H9 (cell line): ENCODE results near the gene C19orf85. TPM values are rescaled to one million over a fixed set of nuclear protein-coding genes. Genes with fewer than 3 reads are reported as not detected.

Experiments used
- DNase-seq: peaks from one replicate; pipeline ENCODE4 v3.0.0-alpha.2; 2017
- H2AFZ ChIP-seq: one replicate; pipeline ENCODE4 v1.6.1; 2013; ENCODE audit warnings: mild to moderate bottlenecking, low read length, control low read depth, moderate library complexity
- H2AK5ac ChIP-seq: 2 replicates; pipeline ENCODE4 v1.6.1; 2013; ENCODE audit warnings: low read length, control low read depth, mixed read lengths; ENCODE audit not compliant: insufficient read length
- H2BK120ac ChIP-seq: one replicate; pipeline ENCODE4 v1.6.1; 2013; ENCODE audit warnings: low read depth, mild to moderate bottlenecking, low read length, control low read depth, inconsistent platforms; ENCODE audit not compliant: poor library complexity, severe bottlenecking
- H2BK12ac ChIP-seq: 2 replicates; pipeline ENCODE4 v1.6.1; 2013; ENCODE audit warnings: low read length, control low read depth, mixed read lengths, low read depth; ENCODE audit not compliant: insufficient read length
- H2BK15ac ChIP-seq: 2 replicates; pipeline ENCODE4 v1.6.1; 2013; ENCODE audit warnings: low read depth, low read length, control low read depth
- H2BK20ac ChIP-seq: one replicate; pipeline ENCODE4 v1.6.1; 2013; ENCODE audit warnings: low read depth, mild to moderate bottlenecking, low read length, control low read depth, inconsistent platforms; ENCODE audit not compliant: poor library complexity, severe bottlenecking
- H2BK5ac ChIP-seq: 2 replicates; pipeline ENCODE4 v1.6.1; 2013; ENCODE audit warnings: low read length, control low read depth, mixed read lengths; ENCODE audit not compliant: insufficient read length
- H3K14ac ChIP-seq: 2 replicates; pipeline ENCODE4 v1.6.1; 2013; ENCODE audit warnings: low read length, control low read depth; ENCODE audit not compliant: insufficient read depth
- H3K18ac ChIP-seq: 2 replicates; pipeline ENCODE4 v1.6.1; 2013; ENCODE audit warnings: low read depth, mild to moderate bottlenecking, mixed read lengths, low read length, control low read depth; ENCODE audit not compliant: insufficient read length
- H3K23ac ChIP-seq: 2 replicates; pipeline ENCODE4 v1.6.1; 2013; ENCODE audit warnings: low read length, control low read depth, mixed read lengths, low read depth; ENCODE audit not compliant: insufficient read length
- H3K23me2 ChIP-seq: 2 replicates; pipeline ENCODE4 v1.6.1; 2013; ENCODE audit warnings: low read depth, mild to moderate bottlenecking, mixed read lengths, low read length, control low read depth; ENCODE audit not compliant: insufficient read length, poor library complexity, severe bottlenecking
- H3K27ac ChIP-seq: 2 replicates; pipeline ENCODE4 v1.5.1; 2013; ENCODE audit warnings: low read length, control low read depth, mixed read lengths, low read depth; ENCODE audit not compliant: insufficient read length
- H3K27me3 ChIP-seq: 2 replicates; pipeline ENCODE4 v1.6.1; 2013; ENCODE audit warnings: low read length, control low read depth, inconsistent platforms; ENCODE audit not compliant: insufficient read depth
- H3K4ac ChIP-seq: 2 replicates; pipeline ENCODE4 v1.6.1; 2013; ENCODE audit warnings: low read depth, mild to moderate bottlenecking, control low read depth, inconsistent platforms, low read length, moderate library complexity
- H3K4me1 ChIP-seq: 2 replicates; pipeline ENCODE4 v1.6.1; 2013; ENCODE audit warnings: low read length, control low read depth, inconsistent platforms; ENCODE audit not compliant: insufficient read depth
- H3K4me2 ChIP-seq: 2 replicates; pipeline ENCODE4 v1.6.1; 2013; ENCODE audit warnings: low read length, control low read depth, mixed read lengths; ENCODE audit not compliant: insufficient read length, insufficient read depth
- H3K56ac ChIP-seq: 2 replicates; pipeline ENCODE4 v1.6.1; 2013; ENCODE audit warnings: low read depth, mild to moderate bottlenecking, mixed read lengths, low read length, control low read depth; ENCODE audit not compliant: insufficient read length
- H3K79me1 ChIP-seq: 2 replicates; pipeline ENCODE4 v1.6.1; 2013; ENCODE audit warnings: low read depth, mild to moderate bottlenecking, moderate library complexity, low read length, control low read depth, inconsistent platforms; ENCODE audit not compliant: insufficient read depth, poor library complexity, severe bottlenecking
- H3K79me2 ChIP-seq: 2 replicates; pipeline ENCODE4 v1.6.1; 2013; ENCODE audit warnings: low read length, control low read depth, inconsistent platforms; ENCODE audit not compliant: insufficient read depth
- H3K9ac ChIP-seq: 2 replicates; pipeline ENCODE4 v1.6.1; 2013; ENCODE audit warnings: low read length, control low read depth, mixed read lengths; ENCODE audit not compliant: insufficient read length; ENCODE audit errors: extremely low read depth
- H3K9me3 ChIP-seq: one replicate; pipeline ENCODE4 v1.6.1; 2013; ENCODE audit warnings: low read depth, low read length, inconsistent platforms; ENCODE audit not compliant: control insufficient read depth
- H3T11ph ChIP-seq: one replicate; pipeline ENCODE4 v1.6.1; 2013; ENCODE audit warnings: mild to moderate bottlenecking, low read length, control low read depth, inconsistent platforms
- H4K20me1 ChIP-seq: one replicate; pipeline ENCODE4 v1.6.1; 2013; ENCODE audit not compliant: control insufficient read depth, insufficient read length, insufficient read depth
- H4K5ac ChIP-seq: 2 replicates; pipeline ENCODE4 v1.6.1; 2013; ENCODE audit warnings: low read depth, mild to moderate bottlenecking, mixed read lengths, low read length, control low read depth; ENCODE audit not compliant: insufficient read length
- H4K8ac ChIP-seq: replicated peaks from 2 replicates; pipeline ENCODE4 v1.6.1; 2013; ENCODE audit warnings: low read length, control low read depth, mixed read lengths, low read depth; ENCODE audit not compliant: insufficient read length
- H4K91ac ChIP-seq: 2 replicates; pipeline ENCODE4 v1.6.1; 2013; ENCODE audit warnings: low read depth, mild to moderate bottlenecking, moderate library complexity, mixed read lengths, low read length, control low read depth; ENCODE audit not compliant: insufficient read length
- H3K27ac Mint-ChIP-seq, 3 experiments: 2 replicates in 2 of 3; 3 replicates in 1 of 3; pipeline ENCODE4 v1.8.0; 2020 to 2021; ENCODE audit warnings: mixed read lengths in 3 of 3, mild to moderate bottlenecking in 1 of 3, moderate library complexity in 1 of 3
- H3K27me3 Mint-ChIP-seq: 2 replicates; pipeline ENCODE4 v1.8.0; 2021; ENCODE audit warnings: low read depth, mild to moderate bottlenecking, moderate library complexity, mixed read lengths
- H3K36me3 Mint-ChIP-seq, 3 experiments: 2 replicates in 2 of 3; 3 replicates in 1 of 3; pipeline ENCODE4 v1.8.0; 2020 to 2021; ENCODE audit warnings: low read depth in 3 of 3, mixed read lengths in 3 of 3; ENCODE audit not compliant: insufficient read depth in 1 of 3
- H3K4me1 Mint-ChIP-seq, 2 experiments: 2 replicates each; pipeline ENCODE4 v1.8.0; 2020; ENCODE audit warnings: mixed read lengths in 2 of 2
- H3K4me3 Mint-ChIP-seq, 2 experiments: 2 replicates in 1 of 2; 3 replicates in 1 of 2; pipeline ENCODE4 v1.8.0; 2020 to 2021; ENCODE audit warnings: mild to moderate bottlenecking in 2 of 2, mixed read lengths in 2 of 2, moderate library complexity in 1 of 2
- H3K9me3 Mint-ChIP-seq, 2 experiments: 2 replicates in 1 of 2; 3 replicates in 1 of 2; pipeline ENCODE4 v1.8.0; 2020; ENCODE audit warnings: mild to moderate bottlenecking in 2 of 2, mixed read lengths in 2 of 2, moderate library complexity in 1 of 2
- CTCF ChIP-seq: fragments of 200-600 bp; sonication (generic); conservative IDR thresholded peaks from 3 replicates; pipeline ENCODE4 v1.8.0; 2021; ENCODE audit warnings: antibody characterized with exemption, mild to moderate bottlenecking
- WGBS: extraction: QIAGEN DNeasy Blood & Tissue Kit; methylation state at CpG from one replicate; pipeline ENCODE4 v1.1.7; 2013; ENCODE audit warnings: missing lambda C conversion rate, low lambda C conversion rate, mixed read lengths; ENCODE audit not compliant: insufficient read length; ENCODE audit errors: extremely low coverage; 5-methylcytosine and 5-hydroxymethylcytosine counted together
- total RNA-seq: library from RNA; stranded (reverse); gene quantifications from 2 replicates; pipeline ENCODE4 v1.2.1, GENCODE V29; 2021

Gene C19orf85
- total RNA-seq, 1 experiment from 2014 or later = 1.2 TPM

GRCh38 chr19:55451163-55451964, 13.2 kb downstream of the C19orf85 start:
- H3K79me1 ChIP-seq = no peaks in the 10 kb centered on the region
- Mint-ChIP-seq H3K27me3 (peaks cover 27% of the 10 kb centered on the region), H3K27ac (no peak overlapping the region), H3K9me3 (no peaks in the 10 kb centered on the region; a peak in 1 of 5 replicates), H3K4me1 (peaks cover 3 to 13% of the 10 kb centered on the region in 2 experiments; a peak in 3 of 4 replicates), H3K4me3 (peak overlapping the region; percentile 60 to 87), H3K36me3 (peaks cover 11 to 13% (median 12%) of the 10 kb centered on the region in 3 experiments; a peak in 5 of 7 replicates)
- H3K14ac ChIP-seq = no peak overlapping the region
- H2BK20ac ChIP-seq = no peak overlapping the region
- H4K20me1 ChIP-seq = no peaks in the 10 kb centered on the region
- no peak overlapping the region for H2AK5ac ChIP-seq
- H3K9me3 ChIP-seq = no peaks in the 10 kb centered on the region
- H4K8ac ChIP-seq = no peak overlapping the region
- no peak overlapping the region for H4K91ac ChIP-seq
- TF ChIP-seq CTCF = no peak
- no peak overlapping the region for H3T11ph ChIP-seq
- peaks cover 39% of the 10 kb centered on the region; the same call in 1 of the 2 replicates for H3K27me3 ChIP-seq
- H3K27ac ChIP-seq = no peak overlapping the region
- peaks cover 4% of the 10 kb centered on the region for H3K23me2 ChIP-seq
- no peak overlapping the region for H3K23ac ChIP-seq
- no peak overlapping the region for H2BK120ac ChIP-seq
- H3K18ac ChIP-seq = no peak overlapping the region
- H3K9ac ChIP-seq = no peak overlapping the region
- no peaks in the 10 kb centered on the region for H3K79me2 ChIP-seq
- no peak overlapping the region for H2BK15ac ChIP-seq
- H3K4me1 ChIP-seq = no peaks in the 10 kb centered on the region
- no peak overlapping the region for H2BK5ac ChIP-seq
- no peak overlapping the region for H4K5ac ChIP-seq
- no peak overlapping the region for H3K4ac ChIP-seq
- no CpG with 5 or more reads among the region's 80 CpGs for WGBS
- H2AFZ ChIP-seq = no peak overlapping the region
- peak overlapping the region; percentile 86 for H3K4me2 ChIP-seq
- H3K56ac ChIP-seq = no peak overlapping the region
- no peak for DNase-seq
- no peak overlapping the region for H2BK12ac ChIP-seq
